Measurements from ENCODE around the gene ZFAND3. TPM values are rescaled to one million over a fixed set of nuclear protein-coding genes. Genes with fewer than 3 reads are reported as not detected.
"Not testable (repeated sequence)": the region's sequence is repeated elsewhere in the genome, so short reads cannot be mapped to it uniquely, and the experiment has no call there.

ZFAND3 gene
- total RNA-seq, 1 donor from 2014 or later, result 92.6 TPM

DNA sequence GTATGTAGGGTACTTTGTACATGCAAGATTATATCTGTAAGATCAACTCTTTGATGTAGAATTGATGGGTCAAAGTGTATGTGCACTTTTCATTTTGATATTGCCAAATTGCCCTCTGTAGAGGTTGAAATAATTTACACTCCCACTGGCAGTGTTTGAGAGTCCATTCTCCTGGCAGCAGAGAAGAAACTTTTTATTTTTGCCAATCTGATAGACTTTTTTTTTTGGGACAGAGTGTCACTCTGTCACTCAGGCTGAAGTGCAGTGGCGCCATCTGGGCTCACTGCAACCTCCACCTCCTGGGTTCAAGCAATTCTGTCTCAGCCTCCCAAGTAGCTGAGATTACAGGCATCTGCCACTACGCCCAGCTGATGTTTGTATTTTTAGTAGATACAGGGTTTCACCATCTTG is 199.2 kb downstream of the ZFAND3 start:
- DNase-seq (ENCODE audit: low spot score), result no peak
- intact Hi-C loops (cut with DNase I), result no loop called here

DNA sequence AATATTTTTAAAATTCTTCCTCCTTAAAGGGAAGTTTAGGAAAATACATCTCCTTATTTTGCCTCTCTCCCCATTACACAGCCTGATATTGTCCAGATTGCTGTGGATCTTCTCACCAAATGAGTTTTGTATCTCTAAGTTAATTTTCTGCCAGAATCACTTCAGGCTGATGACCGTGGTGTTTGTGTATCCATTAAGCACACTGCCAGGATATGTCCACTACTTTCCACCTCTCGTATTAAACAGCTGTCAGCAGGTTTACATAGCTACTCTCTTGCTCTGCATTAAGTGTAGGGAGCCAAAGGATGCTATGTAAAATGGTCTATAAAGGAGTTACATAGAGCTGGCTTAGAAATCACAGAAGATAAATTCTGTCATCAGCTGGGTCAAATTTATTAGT is 201.1 kb downstream of the ZFAND3 start:
- no peak for DNase-seq (ENCODE audit: low spot score)
- intact Hi-C loops (cut with DNase I), result no loop called here

DNA sequence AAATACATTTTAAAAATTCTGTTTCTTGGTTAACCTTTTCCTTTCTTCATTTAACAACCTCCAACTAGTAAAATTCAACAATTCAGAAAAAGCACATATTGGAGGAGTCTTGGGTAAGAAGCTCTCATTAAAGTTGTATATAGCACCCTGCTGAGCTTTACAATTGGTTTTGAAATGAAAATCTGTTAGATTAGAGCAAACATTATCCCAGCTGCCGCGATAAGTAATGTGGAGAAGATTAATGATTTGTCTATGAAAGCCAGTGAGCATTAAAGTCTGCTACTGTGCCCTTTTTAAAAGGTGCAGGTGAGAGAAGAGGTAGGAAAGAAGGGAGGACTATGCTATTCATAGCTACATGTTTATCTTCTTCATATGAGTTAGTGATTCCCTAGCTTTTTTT is 201.5 kb downstream of the ZFAND3 start:
- no peak for DNase-seq (ENCODE audit: low spot score)
- intact Hi-C loops (cut with DNase I), result no loop called here

DNA sequence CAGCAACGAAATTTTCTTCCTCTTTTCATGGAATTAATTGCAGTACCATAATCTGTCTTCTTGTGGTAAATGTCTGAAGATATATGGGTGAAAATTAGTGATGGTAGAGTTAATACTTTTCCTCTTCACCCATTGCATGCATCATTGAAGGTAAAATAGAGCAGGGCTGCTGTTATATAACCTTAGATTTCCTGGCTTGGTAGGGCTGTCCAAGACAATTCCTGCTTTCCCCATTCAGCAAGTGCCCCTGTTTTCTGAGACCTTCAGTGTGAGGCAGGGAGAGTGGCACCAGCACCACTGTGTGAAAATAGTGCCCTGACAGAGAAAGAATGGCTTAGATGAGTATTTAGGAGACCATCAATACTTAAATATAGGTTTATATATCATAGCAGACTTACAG is 202.0 kb downstream of the ZFAND3 start:
- intact Hi-C loops (cut with DNase I), result no loop called here
- no peak for DNase-seq (ENCODE audit: low spot score)

DNA sequence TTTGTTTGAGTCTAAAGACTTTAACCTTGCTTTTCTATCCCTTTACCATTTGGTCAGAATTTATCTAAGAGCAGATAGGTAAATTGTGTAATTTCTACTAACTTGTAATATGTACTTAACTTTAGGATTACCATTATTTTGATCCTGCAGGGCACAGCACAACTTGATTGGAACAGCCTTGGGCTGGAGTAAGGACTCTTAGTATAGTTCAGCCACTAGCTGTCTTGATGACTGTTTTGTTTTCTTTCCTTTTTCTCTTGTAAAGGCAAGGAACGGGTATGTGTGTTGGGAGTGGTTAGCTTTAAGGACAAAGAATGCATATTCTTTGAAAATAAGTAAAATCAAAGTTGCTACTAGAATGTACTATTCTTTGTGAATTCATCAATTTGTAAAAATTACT is 203.2 kb downstream of the ZFAND3 start:
- intact Hi-C loops (cut with DNase I), result no loop called here
- no peak for DNase-seq (ENCODE audit: low spot score)

DNA sequence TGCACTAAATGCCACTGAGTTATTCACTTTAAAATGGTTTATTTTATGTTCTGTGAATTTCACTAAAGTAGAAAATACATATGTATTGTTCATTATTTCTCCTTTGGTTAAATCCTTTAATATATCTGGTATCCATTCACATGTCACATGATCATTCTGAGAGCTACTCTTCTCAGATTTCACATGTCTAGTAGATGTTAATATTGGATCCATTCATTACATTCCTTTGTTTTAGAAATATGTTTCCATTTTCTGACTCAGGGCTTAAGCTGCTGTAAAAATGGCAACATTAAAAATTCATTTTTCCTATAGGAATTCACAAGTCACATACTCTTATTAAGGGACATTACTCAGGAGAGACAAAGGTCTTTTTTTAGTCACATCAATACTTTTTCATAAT is 205.4 kb downstream of the ZFAND3 start:
- no peak for DNase-seq (ENCODE audit: low spot score)
- intact Hi-C loops (cut with DNase I), result no loop called here

DNA sequence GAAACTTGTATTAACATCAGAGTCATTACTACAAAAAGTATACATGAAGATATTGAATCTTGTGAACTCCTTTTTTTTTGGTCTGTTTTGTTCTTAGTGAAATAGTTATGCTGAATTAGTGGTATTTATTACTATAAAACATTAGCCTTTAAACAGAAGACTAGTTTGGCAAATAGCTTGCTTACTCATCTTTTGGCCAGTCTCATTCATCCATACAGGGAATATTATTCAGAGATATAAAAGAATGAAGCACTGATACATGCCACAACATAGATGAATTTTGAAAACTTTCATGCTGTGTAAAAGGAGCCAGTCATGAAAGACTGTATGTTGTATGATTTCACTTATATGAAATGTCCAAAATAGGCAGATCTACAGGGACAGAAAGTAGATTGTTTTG is 205.9 kb downstream of the ZFAND3 start:
- intact Hi-C loops (cut with DNase I), result no loop called here
- DNase-seq (ENCODE audit: low spot score), result no peak

DNA sequence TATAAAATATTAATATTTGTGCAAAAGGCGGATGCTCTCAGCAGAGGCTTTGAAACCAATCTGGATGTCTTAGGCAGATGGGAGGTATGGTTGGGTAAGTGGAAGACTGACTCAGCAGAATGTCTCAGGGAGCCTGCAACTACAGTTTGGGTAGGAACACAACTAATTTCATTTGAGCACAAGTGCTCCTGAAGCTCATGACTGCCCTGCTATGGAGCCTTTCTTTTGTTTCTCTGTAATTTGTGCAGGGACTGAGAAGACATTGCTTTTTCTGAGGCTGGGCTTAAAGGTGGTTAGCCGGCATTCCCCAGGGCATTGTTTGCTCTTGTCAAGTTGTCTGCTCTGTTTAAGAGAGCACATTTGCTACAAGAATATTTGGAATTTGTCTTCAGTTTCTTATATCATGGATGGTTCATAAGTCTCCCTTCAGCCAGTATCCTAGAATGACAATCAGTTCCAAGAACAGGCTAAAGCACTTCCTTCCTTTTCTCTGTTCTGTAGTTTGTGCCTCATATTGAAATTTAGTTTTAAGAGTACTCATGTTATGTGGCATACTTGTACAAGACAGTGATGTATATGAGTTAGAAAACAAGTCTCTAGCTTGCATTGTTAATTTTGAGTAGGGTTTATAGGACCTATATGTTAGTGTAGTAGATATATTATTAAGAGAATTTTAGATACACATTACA is 208.3 kb downstream of the ZFAND3 start:
- intact Hi-C loops (cut with DNase I), result no loop called here
- no peak for DNase-seq (ENCODE audit: low spot score)

DNA sequence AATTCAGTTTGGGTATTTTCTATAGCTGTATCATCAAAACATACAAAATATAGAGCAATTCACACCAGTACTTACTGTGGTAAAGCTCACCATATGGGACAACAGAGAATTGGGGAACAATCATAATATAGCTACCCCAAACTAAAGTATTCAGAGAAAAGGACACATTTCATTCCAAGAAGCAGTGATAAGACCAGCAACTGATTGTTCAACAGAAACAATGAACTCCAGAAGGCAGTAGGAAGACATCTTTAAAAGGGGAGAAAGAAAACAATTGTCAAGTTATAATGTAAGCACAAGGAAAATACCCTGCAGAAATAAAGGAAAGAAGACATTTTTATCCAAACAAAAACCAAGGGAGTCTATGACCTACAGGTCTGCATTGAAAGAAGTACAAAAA is 210.9 kb downstream of the ZFAND3 start:
- intact Hi-C loops (cut with DNase I), result loop anchor here (10.0 kb wide), 1 partner anchor 464 kb away; no protein-coding TSS in a partner anchor
- DNase-seq (ENCODE audit: low spot score), result no peak

DNA sequence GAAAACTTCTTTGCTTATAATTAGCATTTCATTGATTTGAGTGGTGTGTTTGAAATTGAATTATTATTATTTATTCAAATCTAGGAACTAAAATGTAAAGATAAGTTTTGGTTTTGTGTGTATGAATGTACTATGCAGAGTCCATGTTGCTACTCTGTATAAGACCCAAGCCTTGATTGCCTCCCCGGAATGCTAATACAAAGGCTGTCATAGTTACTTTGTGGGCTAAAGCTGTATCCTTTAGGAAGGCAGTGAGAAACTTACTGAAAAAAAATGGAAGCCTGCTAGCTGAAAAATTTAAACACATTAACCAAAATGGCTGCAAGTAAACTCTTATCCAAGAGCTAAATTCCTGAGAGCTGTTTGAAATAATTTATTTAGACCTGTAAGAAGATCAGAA is 213.3 kb downstream of the ZFAND3 start:
- intact Hi-C loops (cut with DNase I), result loop anchor here (10.0 kb wide), 1 partner anchor 462 kb away; no protein-coding TSS in a partner anchor
- no peak for DNase-seq (ENCODE audit: low spot score)

DNA sequence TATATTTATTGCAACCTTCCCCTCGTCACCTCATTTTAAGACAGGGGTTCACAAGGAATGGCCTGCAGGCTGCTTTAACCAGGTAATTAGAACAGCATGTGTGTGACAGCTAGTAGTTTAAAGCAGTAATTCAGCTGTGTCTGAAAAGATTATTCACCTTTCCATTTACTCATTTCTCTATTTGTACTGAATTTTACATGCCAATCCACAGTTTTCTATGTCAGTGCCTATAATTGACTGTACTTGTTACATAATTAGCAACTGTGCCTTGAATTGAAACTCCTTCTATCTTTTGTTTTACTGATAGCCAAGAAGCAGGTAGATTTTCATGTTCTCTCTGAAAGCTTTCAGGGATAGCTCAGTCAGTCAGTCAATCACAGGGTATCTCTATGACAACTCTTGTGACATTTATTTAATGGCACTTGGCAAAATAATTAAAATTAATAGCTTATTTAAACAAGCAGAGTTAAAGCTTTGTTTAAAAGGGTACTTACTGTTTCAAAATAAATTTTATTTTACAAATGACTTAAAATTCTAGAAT is 214.0 kb downstream of the ZFAND3 start:
- no peak for DNase-seq (ENCODE audit: low spot score)
- intact Hi-C loops (cut with DNase I), result loop anchor here (10.0 kb wide), 1 partner anchor 461 kb away; no protein-coding TSS in a partner anchor

DNA sequence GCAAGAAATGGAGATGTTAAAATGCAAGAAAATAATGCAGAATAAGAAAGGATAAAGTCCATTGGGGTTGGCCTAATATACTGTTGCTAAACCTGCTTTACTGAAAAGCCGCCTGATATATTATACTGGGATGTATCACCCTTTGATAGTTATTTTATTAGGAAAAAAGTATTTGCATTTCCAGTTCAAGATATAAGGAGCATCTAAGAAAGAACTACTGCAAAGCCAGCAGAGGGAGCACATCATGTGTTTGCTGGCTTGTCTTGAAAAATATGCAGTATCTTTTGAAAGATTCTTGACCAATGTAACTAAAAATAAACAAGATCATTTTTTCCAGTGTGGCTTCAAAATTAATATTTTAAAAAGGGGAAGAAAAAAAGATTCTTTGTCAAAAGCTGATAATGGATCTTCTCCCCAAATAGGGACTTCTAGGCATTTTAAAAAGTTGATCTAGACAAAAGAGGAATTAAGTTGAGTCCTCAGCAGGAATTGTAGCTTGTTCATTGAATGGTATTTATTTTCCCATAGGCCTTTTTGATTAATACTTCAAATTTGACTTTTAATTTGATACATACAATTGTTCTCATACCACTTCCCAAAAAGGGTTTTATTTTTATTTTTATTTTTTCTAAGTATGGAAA is 214.9 kb downstream of the ZFAND3 start:
- intact Hi-C loops (cut with DNase I), result loop anchor here (10.0 kb wide), 1 partner anchor 460 kb away; no protein-coding TSS in a partner anchor
- DNase-seq (ENCODE audit: low spot score), result no peak

DNA sequence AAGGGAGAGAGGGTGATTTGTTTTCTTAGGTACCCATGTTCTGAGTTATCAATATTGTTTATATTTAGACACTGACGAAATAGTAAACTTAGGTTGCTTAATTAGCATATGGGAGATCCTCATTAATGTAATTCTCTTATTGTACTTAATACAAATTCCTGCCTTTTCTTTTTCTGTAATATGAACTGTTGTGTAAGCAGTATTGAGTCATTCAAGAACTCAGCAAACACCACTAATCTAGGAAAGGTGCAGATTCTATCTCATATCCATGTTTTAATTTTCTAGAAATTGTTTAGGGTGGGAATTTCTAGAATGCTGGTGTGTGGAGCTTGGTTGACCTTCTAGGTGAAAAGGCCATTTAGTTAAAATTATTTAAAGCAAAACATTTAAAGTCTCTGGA is 216.0 kb downstream of the ZFAND3 start:
- intact Hi-C loops (cut with DNase I), result loop anchor here (10.0 kb wide), 1 partner anchor 459 kb away; no protein-coding TSS in a partner anchor
- no peak for DNase-seq (ENCODE audit: low spot score)

DNA sequence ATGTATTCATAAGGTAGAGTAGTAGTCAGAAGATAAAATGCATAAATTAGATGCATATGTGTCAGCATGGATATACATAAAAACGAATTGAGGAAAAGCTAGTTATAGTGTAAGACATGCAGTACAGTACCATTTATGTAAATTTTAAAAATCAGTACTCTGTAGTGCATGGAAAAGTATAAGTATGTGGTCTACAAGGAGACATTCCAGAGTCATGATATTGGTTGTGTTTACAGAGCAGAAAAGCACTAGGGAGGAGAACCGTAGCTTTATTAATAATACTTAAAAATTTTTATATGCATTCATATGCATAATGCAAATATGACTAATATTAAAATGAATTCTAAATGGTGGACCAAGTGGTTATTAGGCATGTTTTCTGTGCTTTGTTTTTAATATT is 220.0 kb downstream of the ZFAND3 start:
- no peak for DNase-seq (ENCODE audit: low spot score)
- intact Hi-C loops (cut with DNase I), result loop anchor here (10.0 kb wide), 1 partner anchor 455 kb away; no protein-coding TSS in a partner anchor

DNA sequence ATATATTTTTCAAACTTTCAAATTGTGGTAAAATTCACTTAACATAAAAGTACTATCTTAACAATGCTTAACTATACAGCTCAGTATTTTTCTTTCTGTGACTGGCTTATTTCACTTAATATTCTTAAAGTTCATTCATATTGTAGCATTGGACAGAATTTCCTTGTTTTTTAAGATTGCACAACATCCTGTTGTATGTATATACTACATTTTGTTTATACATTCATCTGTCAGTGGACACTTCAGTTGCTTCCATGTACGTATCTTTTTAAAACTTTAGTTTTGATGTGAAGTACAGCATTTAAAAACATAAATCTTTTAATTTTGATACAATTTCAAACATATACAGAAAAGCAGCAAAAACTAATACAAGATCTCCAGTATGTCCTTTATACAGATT is 220.7 kb downstream of the ZFAND3 start:
- intact Hi-C loops (cut with DNase I), result no loop called here

DNA sequence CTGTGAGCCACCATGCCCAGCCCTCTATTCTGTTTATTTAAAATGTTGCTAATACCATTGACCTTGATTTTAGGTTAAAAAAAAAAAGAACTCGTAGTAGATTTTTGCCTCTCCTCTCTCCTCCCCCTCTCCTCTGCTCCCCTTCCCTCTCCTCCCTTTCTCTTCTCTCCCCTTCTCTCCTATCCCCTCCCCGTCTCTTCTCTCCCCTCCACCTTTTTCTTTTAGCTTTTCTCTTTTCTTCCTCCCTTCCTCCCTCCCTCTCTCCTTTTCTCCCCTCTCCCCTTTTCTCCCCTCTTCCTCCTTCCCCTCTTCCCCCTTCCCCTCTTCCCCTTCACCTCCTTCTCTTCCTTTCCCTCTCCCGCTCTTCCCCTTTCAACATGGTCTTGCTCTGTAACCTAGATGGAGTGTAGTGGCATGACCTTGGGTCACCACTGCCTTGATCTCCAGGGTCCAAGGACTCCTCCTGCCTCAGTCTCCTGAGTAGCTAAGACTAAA is 223.8 kb downstream of the ZFAND3 start:
- DNase-seq (ENCODE audit: low spot score), result no peak
- intact Hi-C loops (cut with DNase I), result no loop called here

More for the DNA sequence above, 220.7 kb downstream of the ZFAND3 start:
- DNase-seq (ENCODE audit: low spot score), result no peak

DNA sequence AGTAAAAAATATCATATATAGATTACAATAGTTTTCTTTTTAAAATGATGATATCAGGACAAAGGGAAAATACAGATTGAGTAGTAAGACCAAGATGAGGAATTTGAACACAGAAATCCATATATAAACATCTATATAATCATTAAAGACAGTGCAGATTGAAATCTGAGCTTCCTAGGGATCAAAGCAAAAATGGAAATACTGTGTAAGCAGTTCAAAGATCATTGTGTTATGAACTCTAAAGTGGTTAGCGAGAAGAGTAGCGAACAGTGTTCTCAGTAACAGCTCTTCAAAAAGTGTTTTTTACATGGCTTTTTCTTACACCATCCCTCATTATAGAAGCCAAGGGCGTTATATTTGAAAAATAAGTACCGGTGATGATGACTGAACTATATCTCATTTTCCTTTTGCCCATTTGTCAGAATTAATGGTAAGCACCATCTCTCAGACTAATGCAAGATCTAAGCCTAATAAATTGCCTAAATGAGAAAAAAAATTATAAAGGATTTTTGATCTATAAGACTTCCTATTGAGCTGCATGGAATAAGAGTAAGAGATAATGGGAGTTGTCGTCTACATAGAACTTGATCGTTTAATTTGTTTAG is 226.3 kb downstream of the ZFAND3 start:
- intact Hi-C loops (cut with DNase I), result no loop called here
- DNase-seq (ENCODE audit: low spot score), result no peak

DNA sequence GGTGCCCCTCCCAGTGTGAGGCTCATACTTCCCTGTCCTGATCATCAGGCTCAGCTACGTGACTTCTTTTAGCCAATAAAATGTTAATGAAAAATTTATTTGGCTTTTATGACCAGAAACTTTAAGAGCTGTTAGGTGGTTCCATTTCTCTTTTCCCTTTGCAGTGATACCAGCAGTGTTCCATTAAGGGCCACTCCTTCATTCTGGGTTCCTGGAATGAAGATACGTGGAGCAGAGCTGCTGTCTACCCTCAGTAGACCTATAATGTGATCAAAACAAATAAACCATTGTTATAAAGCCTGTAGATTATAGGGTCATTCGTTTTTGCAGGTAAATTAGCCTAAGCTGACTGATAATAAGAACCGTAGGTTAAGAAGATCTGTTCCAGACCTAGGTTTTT is 228.0 kb downstream of the ZFAND3 start:
- no peak for DNase-seq (ENCODE audit: low spot score)
- intact Hi-C loops (cut with DNase I), result no loop called here

DNA sequence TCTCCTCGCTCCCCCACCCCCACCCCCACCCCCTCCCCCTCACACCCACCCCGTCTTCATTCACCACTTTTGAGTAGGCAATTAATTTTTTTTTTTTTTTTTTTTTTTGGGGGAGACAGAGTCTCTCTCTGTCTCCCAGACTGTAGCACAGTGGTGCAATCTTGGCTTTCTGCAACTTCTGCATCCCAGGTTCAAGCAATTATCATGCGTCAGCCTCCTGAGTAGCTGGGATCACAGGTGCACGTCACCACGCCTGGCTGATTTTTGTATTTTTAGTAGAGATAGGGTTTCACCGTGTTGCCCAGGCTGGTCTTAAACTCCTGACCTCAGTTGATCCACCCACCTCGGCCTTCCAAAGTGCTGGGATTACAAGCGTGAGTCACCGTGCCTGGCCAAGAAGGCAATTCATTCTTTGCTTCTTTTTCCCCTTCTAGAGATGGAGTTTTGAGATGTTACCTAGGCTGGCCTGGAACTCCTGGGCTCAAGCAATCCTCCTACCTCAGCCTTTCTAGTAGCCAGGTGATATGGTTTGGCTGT is 230.4 kb downstream of the ZFAND3 start:
- intact Hi-C loops (cut with DNase I); DNase-seq (ENCODE audit: low spot score): not testable (repeated sequence)

DNA sequence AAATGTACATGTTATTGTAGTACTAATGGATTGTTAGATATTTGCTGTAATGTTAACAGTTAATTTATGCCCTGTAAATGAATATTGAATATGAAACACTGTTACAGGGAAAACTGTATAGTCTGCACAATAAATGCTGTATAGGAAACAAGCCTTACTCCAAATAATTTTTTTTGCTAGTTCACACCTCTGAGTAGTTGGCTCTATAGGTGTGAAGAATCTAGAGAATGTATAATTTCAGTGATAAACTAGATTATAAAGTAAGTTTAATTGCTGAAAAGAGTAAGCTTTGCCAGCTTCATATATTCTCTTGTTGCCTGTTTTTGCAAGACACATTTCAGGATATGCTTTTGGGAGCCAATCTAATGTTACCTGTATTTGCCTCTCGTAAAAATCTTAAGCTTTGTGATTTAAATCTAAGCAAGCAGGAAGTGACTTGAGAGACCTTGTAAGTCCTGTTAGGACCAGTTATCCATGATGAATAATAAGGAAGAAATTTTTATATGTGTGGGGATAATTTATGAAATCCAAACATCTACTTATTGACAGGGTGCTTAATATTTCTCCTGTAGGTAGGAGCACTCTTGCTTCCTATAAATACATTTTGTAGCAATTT is 232.4 kb downstream of the ZFAND3 start:
- DNase-seq (ENCODE audit: low spot score), result no peak
- intact Hi-C loops (cut with DNase I), result no loop called here

Data from cardiac septum (tissue), 1 donor.